Endodermal cell (in vitro differentiated cells): ENCODE results near the gene REPIN1. TPM values are rescaled to one million over a fixed set of nuclear protein-coding genes. Genes with fewer than 3 reads are reported as not detected.

Source experiments
- DNase-seq: peaks from one replicate; pipeline ENCODE4 v3.0.0-alpha.2; 2017
- H3K27ac ChIP-seq: 2 replicates; pipeline ENCODE4 v1.5.1; 2013; ENCODE audit warnings: mild to moderate bottlenecking, low read depth, low read length, moderate library complexity
- H3K27me3 ChIP-seq: 2 replicates; pipeline ENCODE4 v1.6.1; 2013; ENCODE audit warnings: mild to moderate bottlenecking, low read length, moderate library complexity; ENCODE audit not compliant: insufficient read depth, control insufficient read depth, poor library complexity, severe bottlenecking
- H3K36me3 ChIP-seq: 2 replicates; pipeline ENCODE4 v1.7.0; 2013; ENCODE audit warnings: mild to moderate bottlenecking, low read length, moderate library complexity; ENCODE audit not compliant: control insufficient read depth, insufficient read depth
- H3K4me1 ChIP-seq: one replicate; pipeline ENCODE4 v1.7.0; 2013; ENCODE audit warnings: low read length; ENCODE audit not compliant: control insufficient read depth, insufficient read depth
- H3K4me3 ChIP-seq: 2 replicates; pipeline ENCODE4 v1.5.1; 2013; ENCODE audit warnings: mild to moderate bottlenecking, low read length, moderate library complexity
- H3K9ac ChIP-seq: 2 replicates; pipeline ENCODE4 v1.6.1; 2013; ENCODE audit warnings: mild to moderate bottlenecking, low read length, moderate library complexity; ENCODE audit not compliant: poor library complexity, severe bottlenecking; ENCODE audit errors: extremely low read depth
- H3K9me3 ChIP-seq: 2 replicates; pipeline ENCODE4 v1.6.1; 2013; ENCODE audit warnings: mild to moderate bottlenecking, low read length, moderate library complexity; ENCODE audit not compliant: control insufficient read depth
- H3K27ac Mint-ChIP-seq: 2 replicates; pipeline ENCODE4 v1.8.0; 2020; ENCODE audit warnings: mixed read lengths
- H3K27me3 Mint-ChIP-seq: 2 replicates; pipeline ENCODE4 v1.8.0; 2021; ENCODE audit warnings: mild to moderate bottlenecking, mixed read lengths; ENCODE audit not compliant: insufficient read depth
- H3K36me3 Mint-ChIP-seq: 2 replicates; pipeline ENCODE4 v1.8.0; 2020; ENCODE audit warnings: low read depth, mixed read lengths
- H3K4me1 Mint-ChIP-seq: 2 replicates; pipeline ENCODE4 v1.8.0; 2020; ENCODE audit warnings: mixed read lengths
- H3K4me3 Mint-ChIP-seq: 2 replicates; pipeline ENCODE4 v1.8.0; 2020; ENCODE audit warnings: mild to moderate bottlenecking, moderate library complexity, mixed read lengths
- H3K9me3 Mint-ChIP-seq: 2 replicates; pipeline ENCODE4 v1.8.0; 2020; ENCODE audit warnings: mild to moderate bottlenecking, mixed read lengths
- CTCF ChIP-seq: fragments of 200-600 bp; sonication (generic); conservative IDR thresholded peaks from 2 replicates; pipeline ENCODE4 v1.5.0; 2021; ENCODE audit warnings: antibody characterized with exemption, mild to moderate bottlenecking
- WGBS, 2 experiments: methylation state at CpG; one replicate each; pipeline versions ENCODE4 v1.1.5 to v1.1.7; 2013; ENCODE audit warnings: missing lambda C conversion rate in 2 of 2, mixed read lengths in 1 of 2; ENCODE audit not compliant: insufficient coverage in 1 of 2, insufficient read length in 1 of 2; 5-methylcytosine and 5-hydroxymethylcytosine counted together
- total RNA-seq, 2 donors: library from RNA; stranded (reverse); fragmentation: NEBNext Ultra II Directional in 1 of 2; extraction: Animal tissue kit (Norgen Biotek cat#: 25700) in 1 of 2; gene quantifications; 2 replicates in 1 of 2; 3 replicates in 1 of 2; pipeline ENCODE4 v1.2.1, GENCODE V29; 2021

Gene REPIN1
- total RNA-seq, 2 donors from 2014 or later = 85.4 to 94.4 TPM

DNA sequence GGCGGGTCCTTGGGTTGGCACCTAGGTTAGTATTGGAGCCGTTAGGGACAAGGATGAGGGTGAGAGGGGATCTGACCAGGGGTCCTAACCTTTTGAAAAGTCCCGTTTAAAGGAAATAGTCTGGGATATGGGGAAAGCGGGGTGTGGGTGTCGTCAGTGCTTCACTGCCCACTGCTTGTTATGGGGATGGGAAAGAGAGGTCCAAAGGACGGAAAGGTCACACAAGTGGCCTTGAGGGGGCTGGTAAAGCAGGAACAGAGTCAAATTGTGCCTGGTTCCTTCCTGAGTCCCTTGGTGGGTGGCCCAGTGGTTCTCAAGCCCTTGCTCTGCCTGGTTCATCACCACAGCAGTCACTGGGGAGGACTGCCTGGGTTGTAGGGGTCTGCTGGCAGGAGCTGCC lies 7.9 kb downstream of the REPIN1 start:
- Histone ChIP-seq H3K27ac (no peak overlapping the region), H3K27me3 (no peaks in the 10 kb centered on the region), H3K9me3 (no peaks in the 10 kb centered on the region), H3K4me3 (no peak overlapping the region), H3K4me1 (peaks cover 14% of the 10 kb centered on the region), H3K36me3 (peaks cover 24% of the 10 kb centered on the region), H3K9ac (no peak overlapping the region)
- H3K27ac Mint-ChIP-seq = peak overlapping the region; percentile 40
- H3K36me3 Mint-ChIP-seq = peaks cover 26% of the 10 kb centered on the region
- 87 to 94% methylated on average over 5 to 6 of the region's 6 CpGs for WGBS, 2 experiments
- no peaks in the 10 kb centered on the region for H3K27me3 Mint-ChIP-seq
- H3K4me1 Mint-ChIP-seq = peaks cover 61% of the 10 kb centered on the region
- H3K9me3 Mint-ChIP-seq = no peaks in the 10 kb centered on the region
- DNase-seq = peak; percentile 45
- no peak for TF ChIP-seq CTCF
- H3K4me3 Mint-ChIP-seq = no peak overlapping the region

- peak overlapping the region; percentile 91 for H3K27ac Mint-ChIP-seq
- H3K4me1 ChIP-seq = peaks cover 14% of the 10 kb centered on the region
- TF ChIP-seq CTCF = no peak
- no peaks in the 10 kb centered on the region for H3K27me3 Mint-ChIP-seq
- H3K4me3 ChIP-seq = no peak overlapping the region
- peaks cover 26% of the 10 kb centered on the region for H3K36me3 Mint-ChIP-seq
- no peaks in the 10 kb centered on the region for H3K9me3 Mint-ChIP-seq
- H3K27ac ChIP-seq = no peak overlapping the region
- H3K4me3 Mint-ChIP-seq = no peak overlapping the region
- H3K9ac ChIP-seq = no peak overlapping the region
- WGBS, 2 experiments = 77 to 80% methylated on average over 1 to 3 of the region's 3 CpGs
- DNase-seq = no peak
- H3K36me3 ChIP-seq = peaks cover 18% of the 10 kb centered on the region
- H3K9me3 ChIP-seq = no peaks in the 10 kb centered on the region
- H3K4me1 Mint-ChIP-seq = peaks cover 63% of the 10 kb centered on the region
- no peaks in the 10 kb centered on the region for H3K27me3 ChIP-seq
Measured at GRCh38 chr7:150377196-150377595, 8.6 kb downstream of the REPIN1 start.

DNA sequence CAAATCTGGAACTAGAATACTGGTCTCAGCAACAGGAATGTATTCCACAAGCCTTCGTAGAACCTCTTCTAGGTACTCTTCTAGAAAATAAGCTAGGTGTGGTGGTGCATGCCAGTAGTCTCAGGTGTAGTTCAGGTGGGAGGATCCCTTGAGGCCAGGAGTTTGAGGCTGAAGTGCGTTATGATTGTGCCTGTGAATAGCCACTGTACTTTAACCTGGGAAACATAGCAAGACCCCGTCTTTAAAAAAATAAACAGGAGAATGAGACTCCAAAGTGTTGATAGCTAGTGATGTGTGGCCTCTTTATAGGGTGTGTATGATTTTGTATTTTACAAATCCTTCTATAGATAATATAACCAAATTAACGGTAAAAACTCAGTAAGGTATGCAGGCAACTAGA lies 9.0 kb downstream of the REPIN1 start:
- WGBS, 2 experiments = 82 to 100% methylated on average over 2 to 4 of the region's 4 CpGs
- DNase-seq = no peak
- no peak for TF ChIP-seq CTCF
- H3K4me1 Mint-ChIP-seq = peaks cover 66% of the 10 kb centered on the region
- Histone ChIP-seq H3K4me1 (peaks cover 15% of the 10 kb centered on the region), H3K36me3 (peaks cover 15% of the 10 kb centered on the region), H3K27ac (peak overlapping the region; percentile 99), H3K4me3 (no peak overlapping the region), H3K9ac (no peak overlapping the region), H3K27me3 (no peaks in the 10 kb centered on the region), H3K9me3 (no peaks in the 10 kb centered on the region)
- no peaks in the 10 kb centered on the region for H3K27me3 Mint-ChIP-seq
- H3K27ac Mint-ChIP-seq = peak overlapping the region; percentile 91
- H3K9me3 Mint-ChIP-seq = no peaks in the 10 kb centered on the region
- peak overlapping the region; percentile 93 for H3K4me3 Mint-ChIP-seq
- H3K36me3 Mint-ChIP-seq = peaks cover 22% of the 10 kb centered on the region
